K562 (cell line): ENCODE data around the gene CD19. TPM values are rescaled to one million over a fixed set of nuclear protein-coding genes. Genes with fewer than 3 reads are reported as not detected.

ENCODE experiments used
- CEBPG ChIP-seq, 3 experiments: fragments of 200-800 bp in 1 of 3; sonication (Bioruptor generic) in 1 of 3; sonication (generic) in 1 of 3; formaldehyde crosslinking in 1 of 3; IDR thresholded peaks in 2 of 3; conservative IDR thresholded peaks in 1 of 3; 2 replicates each; pipeline versions ENCODE4 v1.6.1 to v1.8.0; 2016 to 2022; ENCODE audit warnings: missing compliant biosample characterization in 2 of 3, missing genetic modification characterization in 2 of 3, mild to moderate bottlenecking in 1 of 3, missing genetic modification reagents in 1 of 3
- CHCHD3 ChIP-seq: fragments of 250-450 bp; sonication (Bioruptor Pico); IDR thresholded peaks from 2 replicates; pipeline ENCODE4 v2.1.2; 2022; ENCODE audit warnings: mild to moderate bottlenecking
- CREM ChIP-seq: IDR thresholded peaks from 2 replicates; pipeline ENCODE4 v1.6.1; 2014; ENCODE audit warnings: antibody characterized with exemption, low read depth
- ETV6 ChIP-seq, 3 experiments: fragments of 150-350 bp in 1 of 3; sonication (generic) in 1 of 3; formaldehyde crosslinking in 1 of 3; IDR thresholded peaks; 2 replicates each; pipeline versions ENCODE4 v1.6.1 to v1.8.0; 2014 to 2022; ENCODE audit warnings: borderline replicate concordance in 2 of 3, low read depth in 2 of 3, antibody characterized with exemption in 1 of 3, low read length in 1 of 3, mild to moderate bottlenecking in 1 of 3, missing genetic modification reagents in 1 of 3
- GTF2F1 ChIP-seq: IDR thresholded peaks from 2 replicates; pipeline ENCODE4 v1.6.1; 2011; ENCODE audit warnings: low read depth, low read length, improper control_type of control experiment
- KDM5B ChIP-seq: fragments of 200-600 bp; sonication (generic); IDR thresholded peaks from 2 replicates; pipeline ENCODE4 v1.6.1; 2012; ENCODE audit warnings: low read depth, mild to moderate bottlenecking, moderate library complexity, low read length, control low read depth, inconsistent platforms; ENCODE audit not compliant: insufficient replicate concordance
- MXI1 ChIP-seq: IDR thresholded peaks from 2 replicates; pipeline ENCODE4 v1.6.1; 2011; ENCODE audit warnings: low read depth, mild to moderate bottlenecking, improper control_type of control experiment, low read length
- RFX1 ChIP-seq: fragments of 450-650 bp; IDR thresholded peaks from 2 replicates; pipeline ENCODE4 v1.6.1; 2016; ENCODE audit warnings: mild to moderate bottlenecking, moderate library complexity
- THRAP3 ChIP-seq: fragments of 450-650 bp; IDR thresholded peaks from 2 replicates; pipeline ENCODE4 v1.6.1; 2016; ENCODE audit warnings: mild to moderate bottlenecking, inconsistent platforms, borderline replicate concordance
- ZSCAN29 ChIP-seq: fragments of 450-650 bp; IDR thresholded peaks from 2 replicates; pipeline ENCODE4 v1.6.1; 2017
- polyA plus RNA-seq, 8 experiments: library from polyadenylated mRNA; depleted of rRNA in 4 of 8; stranded (reverse) in 5 of 8; unstranded in 3 of 8; fragments of >200 nt; fragmentation: Nextera tagmentation in 2 of 8; fragmentation: Illumina TruSeq in 1 of 8; extraction: Ambion mirVana in 2 of 8; extraction: Trizol in 1 of 8; gene quantifications; 2 replicates each; pipeline versions ENCODE4 v1.2.1 to v1.2.3, GENCODE V29; 2011 to 2014; ENCODE audit warnings: inconsistent platforms in 1 of 8, missing spikeins in 1 of 8
- total RNA-seq, 7 experiments: library from RNA; depleted of rRNA in 6 of 7; stranded (reverse); fragments of >200 nt in 6 of 7; fragmentation: Illumina TruSeq in 2 of 7; extraction: Trizol in 2 of 7; gene quantifications; 2 replicates each; pipeline versions ENCODE4 v1.2.1 to v1.2.3, GENCODE V29; 2011 to 2021; ENCODE audit warnings: low replicate concordance in 1 of 7
- TF ChIP-seq, protein P1 (sequence below): fragments of 200-400 bp; formaldehyde crosslinking; IDR thresholded peaks from 2 replicates; pipeline ENCODE4 v1.6.1; 2017; ENCODE audit warnings: mild to moderate bottlenecking, low read depth, low read length, moderate library complexity
- TF ChIP-seq, protein P2 (sequence below): fragments of 450-650 bp; formaldehyde crosslinking; IDR thresholded peaks from 2 replicates; pipeline ENCODE4 v1.4.0; 2020; ENCODE audit warnings: mild to moderate bottlenecking, moderate library complexity
- TF ChIP-seq, protein P3 (sequence below): sonication (generic); formaldehyde crosslinking; IDR thresholded peaks from 2 replicates; pipeline ENCODE4 v1.5.0; 2020; ENCODE audit warnings: missing genetic modification reagents
- TF ChIP-seq, protein P4 (sequence below): fragments of 450-650 bp; IDR thresholded peaks from 2 replicates; pipeline ENCODE4 v1.6.1; 2016; ENCODE audit warnings: antibody characterized with exemption
- TF ChIP-seq, protein P5 (sequence below): fragments of 250-450 bp; sonication (Bioruptor Pico); IDR thresholded peaks from 2 replicates; pipeline ENCODE4 v1.9.0; 2021; ENCODE audit warnings: mild to moderate bottlenecking
- TF ChIP-seq, protein P6 (sequence below): fragments of 250-450 bp; sonication (Bioruptor Pico); IDR thresholded peaks from 2 replicates; pipeline ENCODE4 v1.8.0; 2021; ENCODE audit warnings: borderline replicate concordance, mild to moderate bottlenecking, moderate library complexity; ENCODE audit not compliant: poor library complexity, severe bottlenecking
- TF ChIP-seq, protein P7 (sequence below), 2 experiments: fragments of 450-650 bp; IDR thresholded peaks; 2 replicates each; pipeline ENCODE4 v1.6.1; 2016

The CD19 gene
- total and polyA plus RNA-seq, 9 of the 15 experiments (the other 6 are each of a cell fraction or from before 2014, with no cell fraction given) = 0.27 to 3.7 (median 2.0) TPM; not detected in 1

DNA sequence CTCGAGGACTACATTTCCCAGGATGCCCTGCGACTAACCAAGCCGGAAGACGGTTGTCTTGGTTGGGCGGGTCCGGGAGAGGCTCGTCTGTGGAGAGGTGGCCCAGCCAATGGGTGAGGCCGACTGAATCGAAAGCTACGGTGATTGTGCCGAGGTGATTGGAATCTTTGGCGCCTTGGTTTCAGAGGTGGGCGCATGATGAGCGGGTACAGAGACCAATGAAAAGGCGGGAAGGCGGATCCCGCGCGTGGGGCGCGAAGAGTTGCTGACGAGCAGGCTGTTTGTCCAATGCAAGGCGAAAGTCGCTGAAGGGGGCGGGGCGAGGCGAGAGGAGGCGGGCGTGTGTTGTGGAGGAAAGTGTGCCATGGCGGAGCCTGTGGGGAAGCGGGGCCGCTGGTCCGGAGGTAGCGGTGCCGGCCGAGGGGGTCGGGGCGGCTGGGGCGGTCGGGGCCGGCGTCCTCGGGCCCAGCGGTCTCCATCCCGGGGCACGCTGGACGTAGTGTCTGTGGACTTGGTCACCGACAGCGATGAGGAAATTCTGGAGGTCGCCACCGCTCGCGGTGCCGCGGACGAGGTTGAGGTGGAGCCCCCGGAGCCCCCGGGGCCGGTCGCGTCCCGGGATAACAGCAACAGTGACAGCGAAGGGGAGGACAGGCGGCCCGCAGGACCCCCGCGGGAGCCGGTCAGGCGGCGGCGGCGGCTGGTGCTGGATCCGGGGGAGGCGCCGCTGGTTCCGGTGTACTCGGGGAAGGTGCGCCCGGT is 19.1 kb downstream of the CD19 start, which contains the start of gene NFATC2IP (continued):
- TF ChIP-seq, protein P1, sequence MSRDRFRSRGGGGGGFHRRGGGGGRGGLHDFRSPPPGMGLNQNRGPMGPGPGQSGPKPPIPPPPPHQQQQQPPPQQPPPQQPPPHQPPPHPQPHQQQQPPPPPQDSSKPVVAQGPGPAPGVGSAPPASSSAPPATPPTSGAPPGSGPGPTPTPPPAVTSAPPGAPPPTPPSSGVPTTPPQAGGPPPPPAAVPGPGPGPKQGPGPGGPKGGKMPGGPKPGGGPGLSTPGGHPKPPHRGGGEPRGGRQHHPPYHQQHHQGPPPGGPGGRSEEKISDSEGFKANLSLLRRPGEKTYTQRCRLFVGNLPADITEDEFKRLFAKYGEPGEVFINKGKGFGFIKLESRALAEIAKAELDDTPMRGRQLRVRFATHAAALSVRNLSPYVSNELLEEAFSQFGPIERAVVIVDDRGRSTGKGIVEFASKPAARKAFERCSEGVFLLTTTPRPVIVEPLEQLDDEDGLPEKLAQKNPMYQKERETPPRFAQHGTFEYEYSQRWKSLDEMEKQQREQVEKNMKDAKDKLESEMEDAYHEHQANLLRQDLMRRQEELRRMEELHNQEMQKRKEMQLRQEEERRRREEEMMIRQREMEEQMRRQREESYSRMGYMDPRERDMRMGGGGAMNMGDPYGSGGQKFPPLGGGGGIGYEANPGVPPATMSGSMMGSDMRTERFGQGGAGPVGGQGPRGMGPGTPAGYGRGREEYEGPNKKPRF = no peak
- peak; percentile 71 for TF ChIP-seq KDM5B
- TF ChIP-seq, protein P2, sequence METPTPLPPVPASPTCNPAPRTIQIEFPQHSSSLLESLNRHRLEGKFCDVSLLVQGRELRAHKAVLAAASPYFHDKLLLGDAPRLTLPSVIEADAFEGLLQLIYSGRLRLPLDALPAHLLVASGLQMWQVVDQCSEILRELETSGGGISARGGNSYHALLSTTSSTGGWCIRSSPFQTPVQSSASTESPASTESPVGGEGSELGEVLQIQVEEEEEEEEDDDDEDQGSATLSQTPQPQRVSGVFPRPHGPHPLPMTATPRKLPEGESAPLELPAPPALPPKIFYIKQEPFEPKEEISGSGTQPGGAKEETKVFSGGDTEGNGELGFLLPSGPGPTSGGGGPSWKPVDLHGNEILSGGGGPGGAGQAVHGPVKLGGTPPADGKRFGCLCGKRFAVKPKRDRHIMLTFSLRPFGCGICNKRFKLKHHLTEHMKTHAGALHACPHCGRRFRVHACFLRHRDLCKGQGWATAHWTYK (CRISPR knock-in tag) = no peak
- TF ChIP-seq, protein P3, sequence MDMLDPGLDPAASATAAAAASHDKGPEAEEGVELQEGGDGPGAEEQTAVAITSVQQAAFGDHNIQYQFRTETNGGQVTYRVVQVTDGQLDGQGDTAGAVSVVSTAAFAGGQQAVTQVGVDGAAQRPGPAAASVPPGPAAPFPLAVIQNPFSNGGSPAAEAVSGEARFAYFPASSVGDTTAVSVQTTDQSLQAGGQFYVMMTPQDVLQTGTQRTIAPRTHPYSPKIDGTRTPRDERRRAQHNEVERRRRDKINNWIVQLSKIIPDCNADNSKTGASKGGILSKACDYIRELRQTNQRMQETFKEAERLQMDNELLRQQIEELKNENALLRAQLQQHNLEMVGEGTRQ (CRISPR knock-in tag) = no peak
- TF ChIP-seq MXI1 = peak; percentile 57; the same call in 1 of the 2 replicates
- no peak for TF ChIP-seq ZSCAN29
- TF ChIP-seq, protein P4, sequence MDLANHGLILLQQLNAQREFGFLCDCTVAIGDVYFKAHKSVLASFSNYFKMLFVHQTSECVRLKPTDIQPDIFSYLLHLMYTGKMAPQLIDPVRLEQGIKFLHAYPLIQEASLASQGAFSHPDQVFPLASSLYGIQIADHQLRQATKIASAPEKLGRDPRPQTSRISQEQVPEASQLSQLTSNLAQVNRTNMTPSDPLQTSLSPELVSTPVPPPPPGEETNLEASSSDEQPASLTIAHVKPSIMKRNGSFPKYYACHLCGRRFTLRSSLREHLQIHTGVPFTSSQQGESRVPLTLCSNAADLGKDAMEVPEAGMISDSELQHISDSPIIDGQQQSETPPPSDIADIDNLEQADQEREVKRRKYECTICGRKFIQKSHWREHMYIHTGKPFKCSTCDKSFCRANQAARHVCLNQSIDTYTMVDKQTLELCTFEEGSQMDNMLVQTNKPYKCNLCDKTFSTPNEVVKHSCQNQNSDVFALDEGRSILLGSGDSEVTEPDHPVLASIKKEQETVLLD = no peak
- no peak for TF ChIP-seq THRAP3
- TF ChIP-seq, protein P5, sequence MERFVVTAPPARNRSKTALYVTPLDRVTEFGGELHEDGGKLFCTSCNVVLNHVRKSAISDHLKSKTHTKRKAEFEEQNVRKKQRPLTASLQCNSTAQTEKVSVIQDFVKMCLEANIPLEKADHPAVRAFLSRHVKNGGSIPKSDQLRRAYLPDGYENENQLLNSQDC = no peak
- TF ChIP-seq CHCHD3 (CRISPR knock-in tag) = no peak
- peak; percentile 83 for TF ChIP-seq RFX1
- TF ChIP-seq CREM = peak; percentile 83
- TF ChIP-seq, protein P6, sequence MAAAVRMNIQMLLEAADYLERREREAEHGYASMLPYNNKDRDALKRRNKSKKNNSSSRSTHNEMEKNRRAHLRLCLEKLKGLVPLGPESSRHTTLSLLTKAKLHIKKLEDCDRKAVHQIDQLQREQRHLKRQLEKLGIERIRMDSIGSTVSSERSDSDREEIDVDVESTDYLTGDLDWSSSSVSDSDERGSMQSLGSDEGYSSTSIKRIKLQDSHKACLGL = no peak
- no peak for TF ChIP-seq ETV6 (IDR thresholded peaks at IDR 0.05; ENCODE audit: borderline replicate concordance in 1 of 2, low read depth in 2 of 2, low read length in 1 of 2)
- TF ChIP-seq ETV6 (CRISPR knock-in tag; IDR thresholded peaks at IDR 0.05; ENCODE audit: borderline replicate concordance) = no peak
- TF ChIP-seq GTF2F1 = 0 out of 2 replicates have a peak, but pooled peaks have one; percentile 7
- TF ChIP-seq, protein P7, sequence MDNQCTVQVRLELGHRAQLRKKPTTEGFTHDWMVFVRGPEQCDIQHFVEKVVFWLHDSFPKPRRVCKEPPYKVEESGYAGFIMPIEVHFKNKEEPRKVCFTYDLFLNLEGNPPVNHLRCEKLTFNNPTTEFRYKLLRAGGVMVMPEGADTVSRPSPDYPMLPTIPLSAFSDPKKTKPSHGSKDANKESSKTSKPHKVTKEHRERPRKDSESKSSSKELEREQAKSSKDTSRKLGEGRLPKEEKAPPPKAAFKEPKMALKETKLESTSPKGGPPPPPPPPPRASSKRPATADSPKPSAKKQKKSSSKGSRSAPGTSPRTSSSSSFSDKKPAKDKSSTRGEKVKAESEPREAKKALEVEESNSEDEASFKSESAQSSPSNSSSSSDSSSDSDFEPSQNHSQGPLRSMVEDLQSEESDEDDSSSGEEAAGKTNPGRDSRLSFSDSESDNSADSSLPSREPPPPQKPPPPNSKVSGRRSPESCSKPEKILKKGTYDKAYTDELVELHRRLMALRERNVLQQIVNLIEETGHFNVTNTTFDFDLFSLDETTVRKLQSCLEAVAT (IDR thresholded peaks at IDR 0.05) = peak in 1 of 2 experiments; percentile 92; a peak in 1 of 4 replicates
- TF ChIP-seq CEBPG (CRISPR knock-in tag; IDR thresholded peaks at IDR 0.05) = no peak
- no peak for TF ChIP-seq CEBPG (tag; conservative IDR thresholded peaks at IDR 0.05 in 1 of 2, IDR thresholded peaks at IDR 0.05 in 1 of 2)
